HTERT RPE-1 (cell line): ENCODE data around the gene CAMK2B.

Experiments used
- in situ Hi-C: fragments of 300-500 bp; cut with MboI; formaldehyde crosslinking; loops from 4 replicates; pipeline ENCODE4 v1.14.3; 2020; ENCODE audit warnings: low sequenced_read_pairs

CAMK2B gene

GRCh38 chr7:44330331-44330730 is 4.9 kb upstream of the CAMK2B start:
- in situ Hi-C loops = no loop called here

DNA sequence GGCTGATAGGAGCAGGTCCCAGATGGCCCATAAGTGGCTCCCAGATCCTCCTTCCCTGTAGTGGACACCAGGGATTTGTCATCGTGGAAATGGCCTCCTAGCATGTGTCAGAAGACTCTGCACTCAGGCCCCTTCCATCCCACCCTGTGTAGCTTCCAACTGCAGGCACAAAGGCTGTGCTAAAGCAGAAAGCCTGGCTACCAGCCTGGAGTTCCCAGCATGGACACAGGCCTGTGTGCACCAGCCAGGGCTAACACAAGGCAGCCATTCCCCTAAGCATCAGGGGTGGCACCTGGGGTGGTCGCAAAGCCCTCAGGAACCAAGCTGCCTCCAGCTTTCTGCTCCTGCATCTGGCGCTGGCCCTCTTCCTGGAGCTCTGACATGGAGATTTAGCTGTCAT is 4.5 kb upstream of the CAMK2B start:
- in situ Hi-C loops = no loop called here

DNA sequence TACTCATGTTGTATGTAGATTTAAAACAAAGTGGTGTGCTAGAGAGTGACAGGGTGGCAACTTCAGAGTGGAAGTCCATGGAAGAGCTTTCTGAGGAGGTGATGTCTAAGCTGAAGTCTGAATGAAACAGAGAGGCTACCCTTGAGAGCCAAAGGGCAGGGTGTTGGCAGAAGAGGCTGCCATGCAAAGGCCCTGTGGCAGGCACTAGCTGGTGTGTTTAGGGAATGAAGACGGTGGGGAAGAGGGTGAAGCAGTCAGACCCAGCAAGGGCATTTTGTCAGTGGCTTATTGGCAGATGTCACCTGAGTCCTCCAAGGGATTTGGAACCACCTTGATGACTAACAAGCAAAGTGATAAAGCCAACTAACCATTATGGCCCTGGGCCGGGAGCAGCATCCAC is 3.7 kb upstream of the CAMK2B start:
- in situ Hi-C loops = no loop called here

- in situ Hi-C loops = no loop called here
Measured at GRCh38 chr7:44327981-44328380, 2.6 kb upstream of the CAMK2B start.

GRCh38 chr7:44326261-44327125 is 1.1 kb upstream of the CAMK2B start:
- in situ Hi-C loops = no loop called here

DNA sequence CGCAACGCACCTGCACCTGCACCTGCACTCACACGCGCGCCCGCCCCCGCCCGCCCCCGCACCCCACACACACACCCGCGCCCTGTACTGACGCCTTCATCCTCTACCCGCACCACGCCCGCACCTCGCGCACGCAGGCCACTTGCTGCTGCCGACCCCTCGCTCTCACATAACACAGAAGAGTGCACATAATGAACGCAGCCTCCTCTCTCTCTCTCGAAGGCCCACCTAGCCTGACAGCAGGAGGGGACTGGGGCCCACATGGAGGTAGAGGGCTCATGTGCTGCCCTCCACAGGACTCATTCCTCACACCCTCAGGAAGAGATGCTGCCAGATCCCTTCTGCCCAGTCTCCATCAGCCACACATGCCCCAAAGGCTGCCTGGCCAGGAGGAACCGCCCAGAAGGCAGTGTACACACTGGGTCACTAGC is 432 bp upstream of the CAMK2B start:
- in situ Hi-C loops = no loop called here

GRCh38 chr7:44324481-44325200 is 753 bp downstream of the CAMK2B start:
- in situ Hi-C loops = no loop called here

- in situ Hi-C loops = no loop called here
Measured at GRCh38 chr7:44324204-44324480, 1.3 kb downstream of the CAMK2B start.

GRCh38 chr7:44323381-44324203 is 1.8 kb downstream of the CAMK2B start:
- in situ Hi-C loops = no loop called here

GRCh38 chr7:44322631-44323363 is 2.6 kb downstream of the CAMK2B start:
- in situ Hi-C loops = no loop called here

- in situ Hi-C loops = no loop called here
Measured at GRCh38 chr7:44321796-44322195, 3.6 kb downstream of the CAMK2B start.

DNA sequence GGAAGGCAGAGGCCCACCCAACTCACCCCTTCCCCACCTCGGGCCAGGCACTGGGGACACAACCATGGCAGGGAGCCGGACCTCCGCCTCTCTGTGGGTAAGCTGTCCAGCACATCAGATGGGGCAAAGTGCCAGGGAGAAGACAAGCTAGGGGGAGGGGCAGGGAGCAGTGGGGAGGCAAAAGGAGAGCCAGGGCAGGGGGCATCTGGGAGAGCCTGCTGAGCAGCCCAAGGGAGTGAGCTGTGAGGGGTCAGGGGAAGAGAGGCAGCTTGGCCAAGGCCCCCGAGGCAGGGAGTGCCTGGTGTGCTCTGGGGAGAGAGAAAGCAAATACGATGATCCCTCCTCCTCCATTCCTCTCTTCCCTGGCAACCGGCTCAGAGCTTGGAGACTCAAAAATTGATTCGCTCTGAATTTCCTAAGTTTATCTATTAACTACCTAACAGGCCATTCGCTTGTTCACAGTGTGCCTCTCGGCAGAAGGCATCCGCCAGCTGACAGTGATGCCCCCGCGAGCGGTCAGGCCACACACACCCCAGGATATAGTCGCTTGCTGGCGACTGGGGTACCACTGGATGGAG is 4.5 kb downstream of the CAMK2B start:
- in situ Hi-C loops = no loop called here

DNA sequence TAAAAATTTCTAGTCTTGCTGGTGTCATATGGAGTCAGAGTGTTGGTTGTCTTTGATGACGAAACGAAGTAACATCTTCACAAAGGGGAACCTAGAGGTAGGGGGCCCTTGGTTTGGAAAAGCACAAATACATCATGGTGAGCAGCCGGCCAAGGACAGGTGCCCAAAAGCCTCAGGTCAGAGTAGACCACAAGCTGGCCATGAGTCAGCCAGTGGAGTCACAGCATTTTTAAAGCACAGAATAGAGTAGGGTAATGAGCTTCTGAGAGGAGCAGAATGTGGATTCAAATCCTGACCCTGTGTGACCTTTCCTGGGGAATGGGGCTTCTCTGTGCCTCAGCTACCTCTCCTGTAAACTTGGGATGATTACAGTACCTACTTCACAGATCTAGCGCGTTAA is 5.3 kb downstream of the CAMK2B start:
- in situ Hi-C loops = no loop called here

DNA sequence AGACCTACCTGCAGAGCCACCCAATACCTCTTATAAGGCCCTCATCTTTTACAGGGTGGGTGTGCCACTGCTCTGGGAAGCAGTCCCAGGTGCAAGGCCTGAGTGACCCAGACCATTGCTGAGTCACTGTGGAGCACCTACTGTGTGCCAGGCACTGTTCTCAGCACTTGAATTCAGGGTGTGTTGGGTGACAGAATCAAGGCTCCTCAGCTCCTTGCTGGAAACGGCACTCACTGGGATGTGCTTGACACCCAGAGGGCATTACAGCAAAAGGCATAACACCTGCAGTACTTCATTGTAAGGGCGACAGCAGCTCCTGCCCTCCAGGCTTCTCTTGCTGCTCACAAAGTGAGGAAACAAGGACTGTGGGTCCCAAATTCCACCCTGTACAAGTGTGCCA is 7.1 kb downstream of the CAMK2B start:
- in situ Hi-C loops = no loop called here

DNA sequence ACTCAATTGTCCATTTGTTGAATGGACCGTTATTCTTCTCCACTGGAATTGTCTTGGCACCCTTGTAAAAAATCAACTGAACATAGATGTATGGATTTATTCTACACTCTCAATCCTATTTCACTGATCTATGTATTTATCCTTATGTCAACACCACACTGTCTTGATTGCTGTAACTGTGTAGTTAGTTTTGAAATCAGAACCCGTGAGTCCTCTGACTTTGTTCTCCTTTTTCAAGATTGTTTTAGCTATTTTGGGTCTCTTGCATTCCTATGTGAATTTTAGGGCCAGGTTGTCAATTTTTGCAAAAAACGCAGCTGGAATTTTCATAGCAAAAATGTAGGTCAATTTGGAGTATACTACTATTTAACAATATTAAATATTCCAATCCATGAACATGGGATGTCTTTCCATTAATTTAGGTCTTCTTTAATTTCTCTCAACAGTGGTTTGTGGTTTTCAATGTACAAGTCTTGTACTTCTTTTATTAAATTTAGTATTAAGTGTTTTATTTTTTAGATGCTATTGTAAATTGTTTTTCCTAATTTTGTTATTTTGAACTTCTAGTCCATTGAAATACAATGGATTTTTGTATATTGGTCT is 10.0 kb downstream of the CAMK2B start:
- in situ Hi-C loops = no loop called here

DNA sequence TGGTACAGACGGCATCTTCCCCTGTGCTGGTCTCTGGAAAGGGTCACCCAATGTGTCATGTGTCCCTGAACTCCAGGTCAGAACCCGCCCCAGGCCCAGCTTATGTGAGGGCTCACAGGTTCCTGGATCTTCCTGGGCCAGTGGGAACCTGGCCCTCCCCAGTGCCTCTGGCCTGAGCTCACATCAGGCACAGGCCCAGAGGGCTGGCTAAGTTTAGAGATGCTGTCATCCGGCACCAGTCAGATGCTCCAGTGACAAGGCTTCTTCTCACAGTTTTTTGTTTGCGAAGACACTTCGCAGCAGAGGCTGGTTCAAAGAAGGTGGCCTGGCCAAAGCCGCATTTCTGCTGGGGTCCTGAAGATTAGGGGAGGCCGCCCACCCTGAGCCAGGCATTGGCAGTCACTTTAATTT is 11.8 kb downstream of the CAMK2B start:
- in situ Hi-C loops = no loop called here

DNA sequence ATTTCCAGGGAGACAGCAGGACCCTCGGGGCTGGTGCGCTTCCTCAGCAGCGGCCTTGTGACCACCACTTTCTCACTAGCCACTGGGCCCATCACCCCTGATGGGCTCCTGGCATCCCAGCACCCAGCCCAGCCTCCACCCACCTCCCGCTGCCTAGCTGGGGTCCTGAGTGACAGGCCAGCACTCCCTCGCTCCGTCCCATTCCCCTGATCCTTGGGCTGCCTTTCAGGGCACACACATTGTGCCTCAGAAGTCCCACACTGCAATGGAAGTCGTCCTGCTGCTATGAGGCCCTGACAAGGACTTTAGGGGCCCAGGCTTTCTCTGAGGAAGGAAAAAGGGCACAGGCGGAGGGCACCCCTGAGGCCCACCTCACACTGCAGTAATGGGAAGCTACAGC is 12.4 kb downstream of the CAMK2B start:
- in situ Hi-C loops = no loop called here

- in situ Hi-C loops = no loop called here
Measured at GRCh38 chr7:44311561-44312495, 13.6 kb downstream of the CAMK2B start.

DNA sequence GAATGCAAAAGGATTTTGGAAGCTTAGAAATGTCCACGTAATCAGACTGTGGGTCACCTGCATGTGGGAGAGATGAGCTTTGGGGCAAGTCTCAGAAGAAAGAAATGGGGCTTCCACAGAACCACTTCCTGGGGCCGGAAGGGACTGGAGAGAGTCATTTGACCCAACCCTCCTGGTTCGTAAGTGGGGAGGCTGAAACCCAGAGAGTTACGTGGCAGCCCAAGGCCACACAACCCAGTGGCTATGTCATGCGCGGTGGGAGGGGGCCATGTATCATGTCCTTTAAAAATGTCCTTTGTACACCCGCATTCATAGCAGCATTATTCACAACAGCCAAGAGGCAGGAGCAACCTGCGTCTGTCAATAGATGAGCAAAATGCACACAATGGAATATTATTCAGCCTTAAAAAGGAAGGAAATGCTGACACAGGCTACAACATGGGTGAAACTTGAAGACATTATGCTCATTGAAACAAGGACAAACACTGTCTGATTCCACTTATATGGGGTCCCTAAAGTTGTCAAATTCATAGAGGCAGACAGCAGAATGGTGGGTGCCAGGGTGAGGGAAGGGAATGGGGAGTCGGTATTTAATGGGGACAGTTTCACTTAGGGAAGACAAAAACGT is 15.1 kb downstream of the CAMK2B start:
- in situ Hi-C loops = no loop called here
